Tibial nerve (tissue), 4 donors: ENCODE results near the gene AGPAT1. TPM values are rescaled to one million over a fixed set of nuclear protein-coding genes. Genes with fewer than 3 reads are reported as not detected.
"Not testable (repeated sequence)": the region's sequence is repeated elsewhere in the genome, so short reads cannot be mapped to it uniquely, and the experiment has no call there.

Experiments used
- DNase-seq, 2 donors: peaks; one replicate each; pipeline ENCODE4 v3.0.0-alpha.2; 2019; ENCODE audit warnings: low spot score in 2 of 2
- H3K27ac ChIP-seq, 4 donors: fragments of 200-600 bp; sonication (generic) in 3 of 4; one replicate each; pipeline ENCODE4 v1.5.1; 2017 to 2019; ENCODE audit warnings: mild to moderate bottlenecking in 1 of 4
- H3K27me3 ChIP-seq, 2 donors: fragments of 200-600 bp; sonication (generic) in 1 of 2; one replicate each; pipeline versions ENCODE4 v1.5.1 to v1.6.0; 2017 to 2019
- H3K36me3 ChIP-seq, 3 donors: fragments of 200-600 bp; sonication (generic); one replicate each; pipeline ENCODE4 v1.5.1; 2018 to 2019
- H3K4me1 ChIP-seq, 4 donors: fragments of 200-600 bp; sonication (generic) in 3 of 4; one replicate each; pipeline ENCODE4 v1.5.1; 2017 to 2019
- H3K4me3 ChIP-seq, 4 donors: fragments of 200-600 bp; sonication (generic) in 3 of 4; one replicate each; pipeline ENCODE4 v1.5.1; 2017 to 2019; ENCODE audit warnings: mild to moderate bottlenecking in 1 of 4, moderate library complexity in 1 of 4
- H3K9me3 ChIP-seq, 4 donors: fragments of 200-600 bp; sonication (generic) in 3 of 4; one replicate each; pipeline ENCODE4 v1.5.1; 2017 to 2019
- CTCF ChIP-seq, 5 experiments: fragments of 200-600 bp in 3 of 5; fragments of 450-650 bp in 2 of 5; sonication (generic) in 3 of 5; IDR thresholded peaks; one replicate each; pipeline ENCODE4 v1.5.1; 2016 to 2019; ENCODE audit warnings: antibody characterized with exemption in 5 of 5, mild to moderate bottlenecking in 3 of 5, moderate library complexity in 2 of 5
- EP300 ChIP-seq, 2 donors: sonication (generic); formaldehyde crosslinking; IDR thresholded peaks; one replicate each; pipeline ENCODE4 v1.6.1; 2017; ENCODE audit warnings: antibody characterized with exemption in 2 of 2, mild to moderate bottlenecking in 1 of 2
- POLR2A ChIP-seq, 2 donors: fragments of 450-650 bp; IDR thresholded peaks; one replicate each; pipeline ENCODE4 v1.6.1; 2017; ENCODE audit warnings: antibody characterized with exemption in 2 of 2, mild to moderate bottlenecking in 2 of 2, moderate library complexity in 2 of 2
- WGBS, 2 donors: methylation state at CpG; one replicate each; pipeline ENCODE4 v1.1.5; 2018; 5-methylcytosine and 5-hydroxymethylcytosine counted together
- total RNA-seq, 4 donors: library from RNA; depleted of rRNA; stranded (reverse); fragments of >200 nt; gene quantifications; one replicate each; pipeline ENCODE4 v1.1.0, GENCODE V29; 2016

AGPAT1 gene
- total RNA-seq, 4 donors from 2014 or later: 45.3 to 52.2 (median 48.1) TPM

- no peak for DNase-seq
- TF ChIP-seq EP300 (IDR thresholded peaks at IDR 0.05) (no peak), POLR2A (IDR thresholded peaks at IDR 0.05) (no peak), CTCF (IDR thresholded peaks at IDR 0.05) (no peak)
- Histone ChIP-seq H3K27ac (no peak overlapping the region), H3K9me3 (no peaks in the 10 kb centered on the region), H3K36me3 (no peaks in the 10 kb centered on the region), H3K4me3 (no peak overlapping the region), H3K27me3 (no peaks in the 10 kb centered on the region), H3K4me1 (no peaks in the 10 kb centered on the region)
- WGBS, 2 donors: 75 to 90% methylated on average over 6 of the region's 6 CpGs
Observed at GRCh38 chr6:32213649-32214048, 37.8 kb upstream of the AGPAT1 start.

GRCh38 chr6:32212076-32212760, 36.3 kb upstream of the AGPAT1 start:
- Histone ChIP-seq H3K4me1 (no peaks in the 10 kb centered on the region), H3K9me3 (no peaks in the 10 kb centered on the region), H3K4me3 (no peak overlapping the region), H3K27ac (no peak overlapping the region), H3K36me3 (no peaks in the 10 kb centered on the region), H3K27me3 (no peaks in the 10 kb centered on the region)
- TF ChIP-seq POLR2A (IDR thresholded peaks at IDR 0.05) (no peak), EP300 (IDR thresholded peaks at IDR 0.05) (no peak), CTCF (IDR thresholded peaks at IDR 0.05) (no peak)
- no peak for DNase-seq
- WGBS, 2 donors: 79 to 80% methylated on average over 12 of the region's 12 CpGs

- not testable (repeated sequence) for H3K27ac ChIP-seq, DNase-seq
Observed at GRCh38 chr6:32211432-32211831, 35.5 kb upstream of the AGPAT1 start.

GRCh38 chr6:32210191-32210601, 34.3 kb upstream of the AGPAT1 start:
- 77 to 79% methylated on average over 5 of the region's 5 CpGs for WGBS, 2 donors
- H3K4me3 ChIP-seq: no peak overlapping the region
- H3K36me3 ChIP-seq: no peaks in the 10 kb centered on the region
- H3K27ac ChIP-seq: no peak overlapping the region
- H3K9me3 ChIP-seq: no peaks in the 10 kb centered on the region
- no peak for DNase-seq
- H3K4me1 ChIP-seq: no peaks in the 10 kb centered on the region
- TF ChIP-seq CTCF (IDR thresholded peaks at IDR 0.05) (no peak), EP300 (IDR thresholded peaks at IDR 0.05) (no peak), POLR2A (IDR thresholded peaks at IDR 0.05) (no peak)
- no peaks in the 10 kb centered on the region for H3K27me3 ChIP-seq

More at GRCh38 chr6:32211432-32211831, 35.5 kb upstream of the AGPAT1 start:
- not testable (repeated sequence) for H3K9me3 ChIP-seq, H3K4me3 ChIP-seq, H3K27me3 ChIP-seq, H3K4me1 ChIP-seq, H3K36me3 ChIP-seq
- 85% methylated on average over 4 of the region's 4 CpGs for WGBS, 2 donors

- TF ChIP-seq POLR2A (IDR thresholded peaks at IDR 0.05): no peak
- no peak for TF ChIP-seq EP300 (IDR thresholded peaks at IDR 0.05)
- no peak for TF ChIP-seq CTCF (IDR thresholded peaks at IDR 0.05)
- Histone ChIP-seq H3K36me3 (no peaks in the 10 kb centered on the region), H3K9me3 (no peaks in the 10 kb centered on the region), H3K27me3 (no peaks in the 10 kb centered on the region), H3K27ac (no peak overlapping the region), H3K4me3 (no peak overlapping the region), H3K4me1 (no peaks in the 10 kb centered on the region)
- WGBS, 2 donors: 90 to 93% methylated on average over 1 of the region's 1 CpG
- DNase-seq: no peak
Observed at GRCh38 chr6:32208996-32209395, 33.1 kb upstream of the AGPAT1 start.
